H9 (cell line): ENCODE measurements around the gene PPARD. TPM values are rescaled to one million over a fixed set of nuclear protein-coding genes. Genes with fewer than 3 reads are reported as not detected.

Experiments
- DNase-seq: peaks from one replicate; pipeline ENCODE4 v3.0.0-alpha.2; 2017
- H2AFZ ChIP-seq: one replicate; pipeline ENCODE4 v1.6.1; 2013; ENCODE audit warnings: mild to moderate bottlenecking, low read length, control low read depth, moderate library complexity
- H2AK5ac ChIP-seq: 2 replicates; pipeline ENCODE4 v1.6.1; 2013; ENCODE audit warnings: low read length, control low read depth, mixed read lengths; ENCODE audit not compliant: insufficient read length
- H2BK120ac ChIP-seq: one replicate; pipeline ENCODE4 v1.6.1; 2013; ENCODE audit warnings: low read depth, mild to moderate bottlenecking, low read length, control low read depth, inconsistent platforms; ENCODE audit not compliant: poor library complexity, severe bottlenecking
- H2BK12ac ChIP-seq: 2 replicates; pipeline ENCODE4 v1.6.1; 2013; ENCODE audit warnings: low read length, control low read depth, mixed read lengths, low read depth; ENCODE audit not compliant: insufficient read length
- H2BK15ac ChIP-seq: 2 replicates; pipeline ENCODE4 v1.6.1; 2013; ENCODE audit warnings: low read depth, low read length, control low read depth
- H2BK20ac ChIP-seq: one replicate; pipeline ENCODE4 v1.6.1; 2013; ENCODE audit warnings: low read depth, mild to moderate bottlenecking, low read length, control low read depth, inconsistent platforms; ENCODE audit not compliant: poor library complexity, severe bottlenecking
- H2BK5ac ChIP-seq: 2 replicates; pipeline ENCODE4 v1.6.1; 2013; ENCODE audit warnings: low read length, control low read depth, mixed read lengths; ENCODE audit not compliant: insufficient read length
- H3K14ac ChIP-seq: 2 replicates; pipeline ENCODE4 v1.6.1; 2013; ENCODE audit warnings: low read length, control low read depth; ENCODE audit not compliant: insufficient read depth
- H3K18ac ChIP-seq: 2 replicates; pipeline ENCODE4 v1.6.1; 2013; ENCODE audit warnings: low read depth, mild to moderate bottlenecking, mixed read lengths, low read length, control low read depth; ENCODE audit not compliant: insufficient read length
- H3K23ac ChIP-seq: 2 replicates; pipeline ENCODE4 v1.6.1; 2013; ENCODE audit warnings: low read length, control low read depth, mixed read lengths, low read depth; ENCODE audit not compliant: insufficient read length
- H3K23me2 ChIP-seq: 2 replicates; pipeline ENCODE4 v1.6.1; 2013; ENCODE audit warnings: low read depth, mild to moderate bottlenecking, mixed read lengths, low read length, control low read depth; ENCODE audit not compliant: insufficient read length, poor library complexity, severe bottlenecking
- H3K27ac ChIP-seq: 2 replicates; pipeline ENCODE4 v1.5.1; 2013; ENCODE audit warnings: low read length, control low read depth, mixed read lengths, low read depth; ENCODE audit not compliant: insufficient read length
- H3K27me3 ChIP-seq: 2 replicates; pipeline ENCODE4 v1.6.1; 2013; ENCODE audit warnings: low read length, control low read depth, inconsistent platforms; ENCODE audit not compliant: insufficient read depth
- H3K4ac ChIP-seq: 2 replicates; pipeline ENCODE4 v1.6.1; 2013; ENCODE audit warnings: low read depth, mild to moderate bottlenecking, control low read depth, inconsistent platforms, low read length, moderate library complexity
- H3K4me1 ChIP-seq: 2 replicates; pipeline ENCODE4 v1.6.1; 2013; ENCODE audit warnings: low read length, control low read depth, inconsistent platforms; ENCODE audit not compliant: insufficient read depth
- H3K4me2 ChIP-seq: 2 replicates; pipeline ENCODE4 v1.6.1; 2013; ENCODE audit warnings: low read length, control low read depth, mixed read lengths; ENCODE audit not compliant: insufficient read length, insufficient read depth
- H3K56ac ChIP-seq: 2 replicates; pipeline ENCODE4 v1.6.1; 2013; ENCODE audit warnings: low read depth, mild to moderate bottlenecking, mixed read lengths, low read length, control low read depth; ENCODE audit not compliant: insufficient read length
- H3K79me1 ChIP-seq: 2 replicates; pipeline ENCODE4 v1.6.1; 2013; ENCODE audit warnings: low read depth, mild to moderate bottlenecking, moderate library complexity, low read length, control low read depth, inconsistent platforms; ENCODE audit not compliant: insufficient read depth, poor library complexity, severe bottlenecking
- H3K79me2 ChIP-seq: 2 replicates; pipeline ENCODE4 v1.6.1; 2013; ENCODE audit warnings: low read length, control low read depth, inconsistent platforms; ENCODE audit not compliant: insufficient read depth
- H3K9ac ChIP-seq: 2 replicates; pipeline ENCODE4 v1.6.1; 2013; ENCODE audit warnings: low read length, control low read depth, mixed read lengths; ENCODE audit not compliant: insufficient read length; ENCODE audit errors: extremely low read depth
- H3K9me3 ChIP-seq: one replicate; pipeline ENCODE4 v1.6.1; 2013; ENCODE audit warnings: low read depth, low read length, inconsistent platforms; ENCODE audit not compliant: control insufficient read depth
- H3T11ph ChIP-seq: one replicate; pipeline ENCODE4 v1.6.1; 2013; ENCODE audit warnings: mild to moderate bottlenecking, low read length, control low read depth, inconsistent platforms
- H4K20me1 ChIP-seq: one replicate; pipeline ENCODE4 v1.6.1; 2013; ENCODE audit not compliant: control insufficient read depth, insufficient read length, insufficient read depth
- H4K5ac ChIP-seq: 2 replicates; pipeline ENCODE4 v1.6.1; 2013; ENCODE audit warnings: low read depth, mild to moderate bottlenecking, mixed read lengths, low read length, control low read depth; ENCODE audit not compliant: insufficient read length
- H4K8ac ChIP-seq: replicated peaks from 2 replicates; pipeline ENCODE4 v1.6.1; 2013; ENCODE audit warnings: low read length, control low read depth, mixed read lengths, low read depth; ENCODE audit not compliant: insufficient read length
- H4K91ac ChIP-seq: 2 replicates; pipeline ENCODE4 v1.6.1; 2013; ENCODE audit warnings: low read depth, mild to moderate bottlenecking, moderate library complexity, mixed read lengths, low read length, control low read depth; ENCODE audit not compliant: insufficient read length
- H3K27ac Mint-ChIP-seq, 3 experiments: 2 replicates in 2 of 3; 3 replicates in 1 of 3; pipeline ENCODE4 v1.8.0; 2020 to 2021; ENCODE audit warnings: mixed read lengths in 3 of 3, mild to moderate bottlenecking in 1 of 3, moderate library complexity in 1 of 3
- H3K27me3 Mint-ChIP-seq: 2 replicates; pipeline ENCODE4 v1.8.0; 2021; ENCODE audit warnings: low read depth, mild to moderate bottlenecking, moderate library complexity, mixed read lengths
- H3K36me3 Mint-ChIP-seq, 3 experiments: 2 replicates in 2 of 3; 3 replicates in 1 of 3; pipeline ENCODE4 v1.8.0; 2020 to 2021; ENCODE audit warnings: low read depth in 3 of 3, mixed read lengths in 3 of 3; ENCODE audit not compliant: insufficient read depth in 1 of 3
- H3K4me1 Mint-ChIP-seq, 2 experiments: 2 replicates each; pipeline ENCODE4 v1.8.0; 2020; ENCODE audit warnings: mixed read lengths in 2 of 2
- H3K4me3 Mint-ChIP-seq, 2 experiments: 2 replicates in 1 of 2; 3 replicates in 1 of 2; pipeline ENCODE4 v1.8.0; 2020 to 2021; ENCODE audit warnings: mild to moderate bottlenecking in 2 of 2, mixed read lengths in 2 of 2, moderate library complexity in 1 of 2
- H3K9me3 Mint-ChIP-seq, 2 experiments: 2 replicates in 1 of 2; 3 replicates in 1 of 2; pipeline ENCODE4 v1.8.0; 2020; ENCODE audit warnings: mild to moderate bottlenecking in 2 of 2, mixed read lengths in 2 of 2, moderate library complexity in 1 of 2
- CTCF ChIP-seq: fragments of 200-600 bp; sonication (generic); conservative IDR thresholded peaks from 3 replicates; pipeline ENCODE4 v1.8.0; 2021; ENCODE audit warnings: antibody characterized with exemption, mild to moderate bottlenecking
- WGBS: extraction: QIAGEN DNeasy Blood & Tissue Kit; methylation state at CpG from one replicate; pipeline ENCODE4 v1.1.7; 2013; ENCODE audit warnings: missing lambda C conversion rate, low lambda C conversion rate, mixed read lengths; ENCODE audit not compliant: insufficient read length; ENCODE audit errors: extremely low coverage; 5-methylcytosine and 5-hydroxymethylcytosine counted together
- total RNA-seq: library from RNA; stranded (reverse); gene quantifications from 2 replicates; pipeline ENCODE4 v1.2.1, GENCODE V29; 2021

The PPARD gene
- total RNA-seq, 1 experiment from 2014 or later: 11.7 TPM

GRCh38 chr6:35441205-35441604 lies 98.8 kb downstream of the PPARD start:
- no peaks in the 10 kb centered on the region for H3K79me1 ChIP-seq
- no peak overlapping the region for H3K27ac ChIP-seq
- no peak overlapping the region for H2AK5ac ChIP-seq
- Mint-ChIP-seq H3K9me3 (no peaks in the 10 kb centered on the region), H3K4me1 (peaks cover 0 to 4% of the 10 kb centered on the region in 2 experiments; a peak in 3 of 4 replicates), H3K36me3 (no peaks in the 10 kb centered on the region), H3K27me3 (no peaks in the 10 kb centered on the region), H3K27ac (no peak overlapping the region), H3K4me3 (no peak overlapping the region)
- no peak overlapping the region for H4K5ac ChIP-seq
- no peaks in the 10 kb centered on the region for H3K4me1 ChIP-seq
- H3T11ph ChIP-seq: no peak overlapping the region
- H3K4ac ChIP-seq: no peak overlapping the region
- no peaks in the 10 kb centered on the region for H3K23me2 ChIP-seq
- H4K20me1 ChIP-seq: no peaks in the 10 kb centered on the region
- no peak overlapping the region for H4K91ac ChIP-seq
- no peak overlapping the region for H3K18ac ChIP-seq
- H2BK120ac ChIP-seq: no peak overlapping the region
- no peaks in the 10 kb centered on the region for H3K79me2 ChIP-seq
- no peak overlapping the region for H3K56ac ChIP-seq
- H3K23ac ChIP-seq: no peak overlapping the region
- no peak for DNase-seq
- H3K14ac ChIP-seq: no peak overlapping the region
- H3K9me3 ChIP-seq: no peaks in the 10 kb centered on the region
- H2AFZ ChIP-seq: no peak overlapping the region
- no peak overlapping the region for H3K9ac ChIP-seq
- no peak overlapping the region for H3K4me2 ChIP-seq
- H3K27me3 ChIP-seq: no peaks in the 10 kb centered on the region
- no peak overlapping the region for H2BK5ac ChIP-seq
- WGBS: no CpG with 5 or more reads among the region's 3 CpGs
- no peak for TF ChIP-seq CTCF
- no peak overlapping the region for H4K8ac ChIP-seq
- H2BK15ac ChIP-seq: no peak overlapping the region
- H2BK12ac ChIP-seq: no peak overlapping the region
- no peak overlapping the region for H2BK20ac ChIP-seq
